Uterus (tissue), 2 donors: ENCODE measurements around the gene INPP4A.

Experiments used
- POLR2A ChIP-seq, 2 donors: fragments of 450-650 bp; IDR thresholded peaks; one replicate each; pipeline ENCODE4 v1.6.1; 2016; ENCODE audit warnings: antibody characterized with exemption in 2 of 2, mild to moderate bottlenecking in 1 of 2, moderate library complexity in 1 of 2
- TF ChIP-seq, protein P1 (sequence below), 4 experiments: fragments of 200-600 bp in 2 of 4; fragments of 450-650 bp in 2 of 4; sonication (generic) in 2 of 4; IDR thresholded peaks; one replicate each; pipeline ENCODE4 v1.5.1; 2016 to 2019; ENCODE audit warnings: antibody characterized with exemption in 4 of 4, mild to moderate bottlenecking in 2 of 4, moderate library complexity in 1 of 4

GRCh38 chr2:98399140-98399539 lies 45.5 kb upstream of the INPP4A start:
- TF ChIP-seq, protein P1, sequence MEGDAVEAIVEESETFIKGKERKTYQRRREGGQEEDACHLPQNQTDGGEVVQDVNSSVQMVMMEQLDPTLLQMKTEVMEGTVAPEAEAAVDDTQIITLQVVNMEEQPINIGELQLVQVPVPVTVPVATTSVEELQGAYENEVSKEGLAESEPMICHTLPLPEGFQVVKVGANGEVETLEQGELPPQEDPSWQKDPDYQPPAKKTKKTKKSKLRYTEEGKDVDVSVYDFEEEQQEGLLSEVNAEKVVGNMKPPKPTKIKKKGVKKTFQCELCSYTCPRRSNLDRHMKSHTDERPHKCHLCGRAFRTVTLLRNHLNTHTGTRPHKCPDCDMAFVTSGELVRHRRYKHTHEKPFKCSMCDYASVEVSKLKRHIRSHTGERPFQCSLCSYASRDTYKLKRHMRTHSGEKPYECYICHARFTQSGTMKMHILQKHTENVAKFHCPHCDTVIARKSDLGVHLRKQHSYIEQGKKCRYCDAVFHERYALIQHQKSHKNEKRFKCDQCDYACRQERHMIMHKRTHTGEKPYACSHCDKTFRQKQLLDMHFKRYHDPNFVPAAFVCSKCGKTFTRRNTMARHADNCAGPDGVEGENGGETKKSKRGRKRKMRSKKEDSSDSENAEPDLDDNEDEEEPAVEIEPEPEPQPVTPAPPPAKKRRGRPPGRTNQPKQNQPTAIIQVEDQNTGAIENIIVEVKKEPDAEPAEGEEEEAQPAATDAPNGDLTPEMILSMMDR (IDR thresholded peaks at IDR 0.05): no peak
- TF ChIP-seq POLR2A (IDR thresholded peaks at IDR 0.05): no peak
